C4-2B (cell line): Measurements from ENCODE around the gene GRM2.

ENCODE experiments used
- ZFX ChIP-seq: fragments of 450-650 bp; IDR thresholded peaks from 2 replicates; pipeline ENCODE4 v1.6.1; 2017
- TF ChIP-seq, protein P1 (sequence below): fragments of 450-650 bp; conservative IDR thresholded peaks from 2 replicates; pipeline ENCODE4 v1.5.1; 2017; ENCODE audit warnings: mild to moderate bottlenecking

DNA sequence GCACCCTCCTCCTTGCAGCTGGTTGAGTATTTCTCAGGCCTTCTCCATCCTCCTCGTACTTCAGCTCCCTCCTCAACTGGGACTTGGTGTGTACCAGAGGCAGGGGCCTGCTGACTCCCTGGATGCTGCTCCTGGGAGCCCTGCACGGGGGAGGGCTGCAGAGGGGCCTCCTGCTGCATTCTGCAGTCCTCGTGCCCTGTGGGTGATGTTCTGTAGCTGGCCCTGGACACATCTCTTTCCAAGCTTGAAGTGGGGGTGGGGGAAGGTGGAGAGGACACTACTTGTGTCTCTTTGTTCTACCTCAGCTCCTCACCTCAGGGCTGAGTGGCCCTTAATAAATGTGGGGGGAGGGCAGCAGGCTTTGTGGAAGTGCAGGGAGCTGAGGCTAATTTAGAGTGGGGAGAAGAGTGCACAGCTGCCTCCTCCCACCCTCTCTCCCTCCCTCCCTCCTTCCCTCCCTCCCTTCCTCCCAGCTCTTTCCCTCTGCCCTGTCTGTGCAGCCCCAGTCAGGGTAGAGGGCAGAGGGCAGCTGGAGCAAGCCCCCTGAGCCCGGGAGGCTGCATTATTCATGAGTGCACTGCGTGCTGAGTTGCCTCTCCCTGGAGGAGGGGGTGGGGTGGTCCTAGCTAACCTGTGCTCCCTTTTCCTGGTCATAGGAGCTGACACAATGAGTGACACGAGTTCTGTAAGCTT lies 3.7 kb upstream of the GRM2 start:
- TF ChIP-seq, protein P1, sequence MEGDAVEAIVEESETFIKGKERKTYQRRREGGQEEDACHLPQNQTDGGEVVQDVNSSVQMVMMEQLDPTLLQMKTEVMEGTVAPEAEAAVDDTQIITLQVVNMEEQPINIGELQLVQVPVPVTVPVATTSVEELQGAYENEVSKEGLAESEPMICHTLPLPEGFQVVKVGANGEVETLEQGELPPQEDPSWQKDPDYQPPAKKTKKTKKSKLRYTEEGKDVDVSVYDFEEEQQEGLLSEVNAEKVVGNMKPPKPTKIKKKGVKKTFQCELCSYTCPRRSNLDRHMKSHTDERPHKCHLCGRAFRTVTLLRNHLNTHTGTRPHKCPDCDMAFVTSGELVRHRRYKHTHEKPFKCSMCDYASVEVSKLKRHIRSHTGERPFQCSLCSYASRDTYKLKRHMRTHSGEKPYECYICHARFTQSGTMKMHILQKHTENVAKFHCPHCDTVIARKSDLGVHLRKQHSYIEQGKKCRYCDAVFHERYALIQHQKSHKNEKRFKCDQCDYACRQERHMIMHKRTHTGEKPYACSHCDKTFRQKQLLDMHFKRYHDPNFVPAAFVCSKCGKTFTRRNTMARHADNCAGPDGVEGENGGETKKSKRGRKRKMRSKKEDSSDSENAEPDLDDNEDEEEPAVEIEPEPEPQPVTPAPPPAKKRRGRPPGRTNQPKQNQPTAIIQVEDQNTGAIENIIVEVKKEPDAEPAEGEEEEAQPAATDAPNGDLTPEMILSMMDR = no peak
- TF ChIP-seq ZFX = no peak
